Measurements from ENCODE around the gene APEX1. TPM values are rescaled to one million over a fixed set of nuclear protein-coding genes. Genes with fewer than 3 reads are reported as not detected.

The APEX1 gene
- total RNA-seq, 2 experiments from 2014 or later: 125 to 127 TPM

DNA sequence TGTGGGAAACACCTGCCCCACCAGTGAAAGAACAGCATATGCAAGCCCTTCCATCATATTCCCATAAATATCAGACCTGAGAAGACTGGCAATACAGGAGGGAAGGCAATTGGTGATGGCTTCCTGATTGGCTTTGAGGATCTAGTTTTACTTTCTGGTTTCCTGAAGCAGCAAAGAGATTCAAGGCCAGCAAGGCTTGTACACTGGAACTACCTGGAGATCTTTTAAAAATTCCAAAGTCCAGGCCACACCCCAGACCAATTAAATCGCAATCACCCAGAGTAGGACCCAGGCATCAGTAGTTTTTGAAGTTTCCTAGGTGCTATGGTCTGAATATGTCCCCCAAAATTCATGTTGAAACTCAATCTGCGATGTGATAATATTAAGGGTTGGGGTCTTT, 38.8 kb upstream of the APEX1 start:
- CTCF ChIA-PET: interaction anchor here (0.7 to 2.2 kb wide), 15 partner anchors 14 to 274 kb away, joined by 3 to 14 read pairs (median 4); partner anchors contain the start of genes APEX1, OSGEP, PARP2 and PIP4P1
- no peaks in the 10 kb centered on the region for H3K9me3 ChIP-seq (ENCODE audit: control insufficient read depth in 1 of 2, insufficient read depth in 1 of 2, low read length in 2 of 2)
- TF ChIP-seq, protein P1, sequence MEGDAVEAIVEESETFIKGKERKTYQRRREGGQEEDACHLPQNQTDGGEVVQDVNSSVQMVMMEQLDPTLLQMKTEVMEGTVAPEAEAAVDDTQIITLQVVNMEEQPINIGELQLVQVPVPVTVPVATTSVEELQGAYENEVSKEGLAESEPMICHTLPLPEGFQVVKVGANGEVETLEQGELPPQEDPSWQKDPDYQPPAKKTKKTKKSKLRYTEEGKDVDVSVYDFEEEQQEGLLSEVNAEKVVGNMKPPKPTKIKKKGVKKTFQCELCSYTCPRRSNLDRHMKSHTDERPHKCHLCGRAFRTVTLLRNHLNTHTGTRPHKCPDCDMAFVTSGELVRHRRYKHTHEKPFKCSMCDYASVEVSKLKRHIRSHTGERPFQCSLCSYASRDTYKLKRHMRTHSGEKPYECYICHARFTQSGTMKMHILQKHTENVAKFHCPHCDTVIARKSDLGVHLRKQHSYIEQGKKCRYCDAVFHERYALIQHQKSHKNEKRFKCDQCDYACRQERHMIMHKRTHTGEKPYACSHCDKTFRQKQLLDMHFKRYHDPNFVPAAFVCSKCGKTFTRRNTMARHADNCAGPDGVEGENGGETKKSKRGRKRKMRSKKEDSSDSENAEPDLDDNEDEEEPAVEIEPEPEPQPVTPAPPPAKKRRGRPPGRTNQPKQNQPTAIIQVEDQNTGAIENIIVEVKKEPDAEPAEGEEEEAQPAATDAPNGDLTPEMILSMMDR (IDR thresholded peaks at IDR 0.05): no peak
- H3K4me3 Mint-ChIP-seq: no peak overlapping the region
- intact Hi-C loops (cut with DNase I, micrococcal nuclease): loop anchor here in 1 of 2 experiments (5.0 kb wide), 2 partner anchors 79 to 116 kb away; no protein-coding TSS in a partner anchor
- no peaks in the 10 kb centered on the region for H3K27me3 ChIP-seq (ENCODE audit: control insufficient read depth in 1 of 2, insufficient read depth in 2 of 2, low read length in 2 of 2)
- H3K27me3 Mint-ChIP-seq: no peaks in the 10 kb centered on the region
- peaks cover 3% of the 10 kb centered on the region for H3K36me3 Mint-ChIP-seq (ENCODE audit: low read depth)
- H3K4me1 ChIP-seq (ENCODE audit: insufficient read depth, low read length): peaks cover 14% of the 10 kb centered on the region
- no peak overlapping the region for H3K4me3 ChIP-seq (ENCODE audit: low read length)
- H3K27ac Mint-ChIP-seq: peak overlapping the region; percentile 4
- no peaks in the 10 kb centered on the region for H3K36me3 ChIP-seq (ENCODE audit: insufficient read depth, low read length)
- H3K9me3 Mint-ChIP-seq: no peaks in the 10 kb centered on the region
- POLR2A ChIA-PET: interaction anchor here (1.0 to 3.9 kb wide), 8 partner anchors 13 to 194 kb away, joined by 3 to 28 read pairs (median 3); partner anchors contain the start of genes APEX1, OSGEP, PARP2 and PIP4P1
- ATAC-seq (ENCODE audit: poor library complexity) (no peak), DNase-seq (no peak)
- H3K27ac ChIP-seq (ENCODE audit: low read depth in 1 of 2, low read length in 2 of 2): no peak overlapping the region
- peaks cover 33% of the 10 kb centered on the region for H3K4me1 Mint-ChIP-seq (ENCODE audit: low read depth)

DNA sequence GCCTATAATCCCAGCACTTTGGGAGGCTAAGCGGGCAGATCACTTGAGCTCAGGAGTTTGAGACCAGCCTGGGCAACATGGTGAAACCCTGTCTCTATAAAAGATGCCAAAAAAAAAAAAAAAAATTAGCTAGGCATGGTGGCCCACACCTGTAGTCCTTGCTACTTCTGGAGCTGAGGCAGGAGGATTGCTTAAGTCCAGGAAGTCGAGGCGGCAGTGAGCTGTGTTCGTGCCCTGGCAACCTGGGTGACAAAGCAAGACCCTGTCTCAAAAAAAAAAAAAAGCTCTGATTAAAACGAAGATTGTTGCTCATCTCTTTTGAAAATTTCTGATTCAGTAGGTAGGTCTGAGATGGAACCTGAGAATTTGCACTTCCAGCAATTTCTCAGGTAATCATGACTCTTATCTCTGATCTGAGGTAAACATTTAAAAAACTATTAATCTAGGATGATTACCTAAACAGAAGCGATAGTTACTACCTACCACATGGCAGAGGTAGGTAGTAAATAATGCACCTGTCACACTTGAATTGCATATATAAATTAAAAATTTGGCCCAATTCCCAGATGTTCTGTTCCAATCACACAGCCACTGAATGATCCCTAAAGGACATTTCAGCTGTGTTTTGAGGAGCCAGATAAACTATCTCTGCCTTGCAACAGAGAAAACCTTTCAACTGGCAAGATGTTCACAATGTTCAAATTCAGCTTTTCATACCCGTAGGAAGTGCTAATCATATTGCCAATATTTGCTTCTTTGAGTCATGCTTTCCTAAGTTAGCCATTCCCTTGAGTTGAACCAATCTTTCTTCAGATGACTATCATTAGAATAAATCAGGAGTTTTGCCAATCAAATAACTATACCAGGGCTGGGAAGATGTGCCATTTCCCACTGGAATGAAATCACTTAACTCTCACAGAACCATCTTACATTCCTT, 37.5 kb upstream of the APEX1 start:
- Mint-ChIP-seq H3K27me3 (no peaks in the 10 kb centered on the region), H3K36me3 (ENCODE audit: low read depth) (peaks cover 3% of the 10 kb centered on the region), H3K4me3 (no peak overlapping the region), H3K9me3 (no peaks in the 10 kb centered on the region), H3K4me1 (ENCODE audit: low read depth) (peaks cover 24% of the 10 kb centered on the region), H3K27ac (no peak overlapping the region)
- TF ChIP-seq, protein P1 (IDR thresholded peaks at IDR 0.05): no peak
- peaks cover 14% of the 10 kb centered on the region for H3K4me1 ChIP-seq (ENCODE audit: insufficient read depth, low read length)
- intact Hi-C loops (cut with DNase I, micrococcal nuclease): loop anchor here in 1 of 2 experiments (5.0 kb wide), 2 partner anchors 80 to 115 kb away; no protein-coding TSS in a partner anchor
- ChIA-PET CTCF (no interaction called here), POLR2A (interaction anchor here (0.9 kb wide), 1 partner anchor 12 kb away, joined by 3 read pairs; no protein-coding TSS in a partner anchor)
- no peak for ATAC-seq (ENCODE audit: poor library complexity)
- no peaks in the 10 kb centered on the region for H3K27me3 ChIP-seq (ENCODE audit: control insufficient read depth in 1 of 2, insufficient read depth in 2 of 2, low read length in 2 of 2)
- no peaks in the 10 kb centered on the region for H3K9me3 ChIP-seq (ENCODE audit: control insufficient read depth in 1 of 2, insufficient read depth in 1 of 2, low read length in 2 of 2)
- no peaks in the 10 kb centered on the region for H3K36me3 ChIP-seq (ENCODE audit: insufficient read depth, low read length)
- H3K27ac ChIP-seq (ENCODE audit: low read depth in 1 of 2, low read length in 2 of 2): no peak overlapping the region
- no peak for DNase-seq
- no peak overlapping the region for H3K4me3 ChIP-seq (ENCODE audit: low read length)

DNA sequence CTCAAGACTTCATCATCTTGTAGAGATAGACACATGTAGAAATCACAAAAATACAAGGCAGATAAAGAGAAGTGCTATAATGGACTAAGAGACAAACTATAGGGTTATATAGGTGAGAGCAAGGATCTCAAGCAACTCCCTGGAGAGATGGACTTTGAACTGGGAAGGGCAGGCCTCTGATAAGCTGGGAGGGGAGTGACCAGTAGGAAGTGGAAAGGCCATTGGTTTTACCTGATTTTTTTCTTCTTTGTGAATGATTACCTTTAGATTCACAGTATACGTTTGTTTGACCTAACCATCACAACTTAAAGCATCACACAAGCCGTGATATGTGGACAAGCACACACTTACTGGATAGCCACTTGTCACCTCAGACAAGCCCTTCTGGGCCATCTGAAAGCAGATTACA, 36.5 kb upstream of the APEX1 start:
- no peak for DNase-seq
- intact Hi-C loops (cut with DNase I, micrococcal nuclease): loop anchor here in 1 of 2 experiments (5.0 kb wide), 2 partner anchors 81 to 114 kb away; no protein-coding TSS in a partner anchor
- no peak for ATAC-seq (ENCODE audit: poor library complexity)
- H3K27ac ChIP-seq (ENCODE audit: low read depth in 1 of 2, low read length in 2 of 2): no peak overlapping the region
- H3K4me1 Mint-ChIP-seq (ENCODE audit: low read depth): peaks cover 17% of the 10 kb centered on the region
- no peaks in the 10 kb centered on the region for H3K9me3 Mint-ChIP-seq
- H3K4me3 Mint-ChIP-seq: no peak overlapping the region
- peaks cover 3% of the 10 kb centered on the region for H3K36me3 Mint-ChIP-seq (ENCODE audit: low read depth)
- TF ChIP-seq, protein P1 (IDR thresholded peaks at IDR 0.05): no peak
- H3K4me1 ChIP-seq (ENCODE audit: insufficient read depth, low read length): peaks cover 14% of the 10 kb centered on the region
- H3K27me3 Mint-ChIP-seq: no peaks in the 10 kb centered on the region
- CTCF ChIA-PET: no interaction called here
- no peaks in the 10 kb centered on the region for H3K36me3 ChIP-seq (ENCODE audit: insufficient read depth, low read length)
- no peaks in the 10 kb centered on the region for H3K9me3 ChIP-seq (ENCODE audit: control insufficient read depth in 1 of 2, insufficient read depth in 1 of 2, low read length in 2 of 2)
- H3K27me3 ChIP-seq (ENCODE audit: control insufficient read depth in 1 of 2, insufficient read depth in 2 of 2, low read length in 2 of 2): no peaks in the 10 kb centered on the region
- H3K27ac Mint-ChIP-seq: no peak overlapping the region
- no peak overlapping the region for H3K4me3 ChIP-seq (ENCODE audit: low read length)
- POLR2A ChIA-PET: no interaction called here

All from CD4-positive, alpha-beta T cell (primary cell).